Progenitor cell of endocrine pancreas (in vitro differentiated cells): ENCODE results near the gene FHL1. TPM values are rescaled to one million over a fixed set of nuclear protein-coding genes. Genes with fewer than 3 reads are reported as not detected.

ENCODE experiments used
- DNase-seq: peaks from one replicate; pipeline ENCODE4 v3.0.0; 2021; ENCODE audit warnings: low spot score; ENCODE audit not compliant: unreplicated experiment
- H3K27ac Mint-ChIP-seq: 2 replicates; pipeline ENCODE4 v1.8.0; 2021; ENCODE audit warnings: mild to moderate bottlenecking, moderate library complexity, mixed read lengths
- H3K27me3 Mint-ChIP-seq: 2 replicates; pipeline ENCODE4 v1.8.0; 2021; ENCODE audit warnings: mixed read lengths
- H3K36me3 Mint-ChIP-seq: 2 replicates; pipeline ENCODE4 v1.8.0; 2022; ENCODE audit warnings: mixed read lengths; ENCODE audit not compliant: insufficient read depth
- H3K4me1 Mint-ChIP-seq: 2 replicates; pipeline ENCODE4 v1.8.0; 2021; ENCODE audit warnings: low read depth, mixed read lengths
- H3K4me3 Mint-ChIP-seq: 2 replicates; pipeline ENCODE4 v1.8.0; 2021; ENCODE audit warnings: low read depth, mild to moderate bottlenecking, moderate library complexity, mixed read lengths
- H3K9me3 Mint-ChIP-seq: 2 replicates; pipeline ENCODE4 v1.8.0; 2021; ENCODE audit warnings: low read depth, mixed read lengths
- CTCF ChIP-seq: fragments of 200-600 bp; sonication (generic); IDR thresholded peaks from one replicate; pipeline ENCODE4 v1.5.0; 2021; ENCODE audit warnings: antibody characterized with exemption, mild to moderate bottlenecking; ENCODE audit not compliant: unreplicated experiment
- total RNA-seq: library from RNA; stranded (reverse); gene quantifications from 2 replicates; pipeline ENCODE4 v1.2.1, GENCODE V29; 2021

Gene FHL1
- total RNA-seq, 1 donor from 2014 or later, result 3.0 TPM

DNA sequence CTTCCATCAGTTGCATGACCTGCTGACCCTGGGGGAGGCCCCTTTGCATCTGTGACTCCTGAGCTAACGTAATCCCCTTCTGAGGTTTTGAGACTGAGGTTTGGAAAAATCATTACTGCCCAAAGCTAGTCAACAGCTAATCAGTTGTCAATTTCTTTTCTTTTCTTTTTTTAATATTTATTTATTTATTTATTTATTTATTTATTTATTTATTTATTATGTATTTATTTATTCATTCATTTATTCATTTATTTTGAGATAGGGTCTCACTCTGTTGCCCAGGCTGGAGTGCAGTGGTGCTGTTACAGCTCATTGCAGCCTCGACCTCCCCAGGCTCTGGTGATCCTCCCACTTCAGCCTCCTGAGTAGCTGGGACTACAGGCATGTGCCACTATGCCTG is 25.1 kb upstream of the FHL1 start:
- peaks cover 14% of the 10 kb centered on the region for H3K9me3 Mint-ChIP-seq
- no peak for TF ChIP-seq CTCF

DNA sequence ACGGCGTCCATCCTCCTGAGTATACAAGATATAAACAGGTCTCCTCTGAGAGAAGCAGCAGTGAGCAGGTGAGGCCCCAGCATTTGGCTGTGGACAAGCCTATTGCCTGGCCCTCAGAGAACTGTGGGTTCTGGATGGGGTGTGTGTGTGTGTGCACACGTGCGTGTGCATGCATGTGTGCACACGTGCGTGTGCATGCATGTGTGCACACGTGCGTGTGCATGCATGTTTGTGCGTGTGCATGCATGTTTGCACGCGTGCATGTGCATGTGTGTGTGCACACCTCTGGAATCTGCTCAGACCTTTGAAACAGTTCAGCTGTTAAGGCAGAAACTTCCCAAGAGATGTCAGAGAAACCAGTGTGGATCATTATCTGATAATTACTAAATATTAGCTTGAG is 22.2 kb upstream of the FHL1 start:
- Mint-ChIP-seq H3K36me3 (no peaks in the 10 kb centered on the region), H3K4me1 (no peaks in the 10 kb centered on the region), H3K9me3 (peaks cover 8% of the 10 kb centered on the region), H3K4me3 (no peak overlapping the region), H3K27ac (no peak overlapping the region), H3K27me3 (no peaks in the 10 kb centered on the region)
- no peak for DNase-seq
- no peak for TF ChIP-seq CTCF

More for the DNA sequence above, 25.1 kb upstream of the FHL1 start:
- Mint-ChIP-seq H3K27me3 (no peaks in the 10 kb centered on the region), H3K4me3 (no peak overlapping the region), H3K36me3 (no peaks in the 10 kb centered on the region), H3K27ac (no peak overlapping the region), H3K4me1 (no peaks in the 10 kb centered on the region)
- DNase-seq, result no peak

DNA sequence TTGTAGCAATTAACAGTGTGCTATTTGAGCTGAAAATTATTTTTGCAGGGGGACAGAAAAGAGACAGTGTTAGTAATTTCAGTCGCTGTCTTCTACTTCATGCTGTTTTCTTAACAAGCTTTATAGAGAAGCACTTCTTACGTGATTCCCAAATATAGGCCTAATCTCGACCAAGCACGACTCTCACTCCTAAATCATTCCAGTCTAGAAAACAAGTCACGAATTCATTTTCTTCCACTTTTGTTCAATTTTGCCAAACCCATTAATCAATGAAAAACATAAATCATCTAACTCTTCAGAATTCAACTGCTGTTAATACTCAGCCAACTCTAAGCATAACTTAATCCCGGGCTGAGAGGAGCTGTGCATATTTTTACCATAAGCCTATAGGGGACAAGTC is 21.0 kb upstream of the FHL1 start:
- no peak for TF ChIP-seq CTCF
- no peak overlapping the region for H3K4me3 Mint-ChIP-seq
- DNase-seq, result no peak
- H3K27me3 Mint-ChIP-seq, result no peaks in the 10 kb centered on the region
- peaks cover 6% of the 10 kb centered on the region for H3K9me3 Mint-ChIP-seq
- no peaks in the 10 kb centered on the region for H3K4me1 Mint-ChIP-seq
- no peaks in the 10 kb centered on the region for H3K36me3 Mint-ChIP-seq
- no peak overlapping the region for H3K27ac Mint-ChIP-seq

DNA sequence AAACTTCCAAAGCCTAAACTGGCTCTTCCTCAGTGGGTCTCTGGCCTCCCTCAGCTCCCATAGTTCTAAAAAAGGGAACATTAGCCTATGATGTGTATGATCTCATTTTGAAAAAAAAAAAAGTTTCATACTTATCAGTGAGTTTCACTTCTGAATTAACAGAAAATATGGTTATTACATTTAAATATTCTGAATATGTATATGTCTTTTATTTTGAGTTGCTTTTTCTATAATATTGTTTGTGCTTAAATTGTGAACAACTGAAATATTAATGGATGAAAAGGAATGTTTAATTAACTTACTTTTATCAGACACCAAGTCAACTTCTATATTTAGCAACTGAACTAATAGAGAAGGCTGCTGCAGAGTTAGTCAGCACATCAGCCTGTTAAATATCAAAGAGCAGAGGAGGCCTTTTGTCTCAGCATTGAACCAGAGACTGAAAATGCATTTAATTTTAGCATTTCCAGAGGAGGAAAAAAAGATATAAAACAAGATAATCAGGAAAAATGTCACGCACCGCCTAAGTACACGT is 20.4 kb upstream of the FHL1 start:
- Mint-ChIP-seq H3K4me3 (no peak overlapping the region), H3K9me3 (peaks cover 7% of the 10 kb centered on the region), H3K36me3 (no peaks in the 10 kb centered on the region), H3K27ac (no peak overlapping the region), H3K4me1 (no peaks in the 10 kb centered on the region), H3K27me3 (no peaks in the 10 kb centered on the region)
- DNase-seq, result no peak
- TF ChIP-seq CTCF, result no peak

GRCh38 chrX:136128743-136129142 is 18.6 kb upstream of the FHL1 start:
- H3K4me1 Mint-ChIP-seq, result no peaks in the 10 kb centered on the region
- no peak overlapping the region for H3K4me3 Mint-ChIP-seq
- H3K36me3 Mint-ChIP-seq, result no peaks in the 10 kb centered on the region
- no peaks in the 10 kb centered on the region for H3K27me3 Mint-ChIP-seq
- peaks cover 3% of the 10 kb centered on the region for H3K9me3 Mint-ChIP-seq
- no peak for DNase-seq
- H3K27ac Mint-ChIP-seq, result no peak overlapping the region
- TF ChIP-seq CTCF, result no peak
